IMR-90 (cell line): ENCODE results near the gene COLEC11. TPM values are rescaled to one million over a fixed set of nuclear protein-coding genes. Genes with fewer than 3 reads are reported as not detected.
A peak's percentile ranks its signal among the peaks of the same experiment; 100 is the strongest.

ENCODE experiments used
- ATAC-seq: fragments of 200-7000 bp; cut with Tn5 transposase; 2 replicates; pipeline ENCODE4 v1.9.1; 2020; ENCODE audit warnings: low read depth, mild to moderate bottlenecking, moderate library complexity
- BruUV-seq: library from RNA; stranded (reverse); fragments of 400-500 nt; replicated peaks from 2 replicates; lab custom pipeline; 2021; lab: Mats Ljungman, UMichigan
- CTCF ChIA-PET: fragments of 300-600 bp; formaldehyde crosslinking; extraction: SDS; loops from one replicate; lab custom pipeline; 2021; ENCODE audit warnings: antibody characterized with exemption; lab: Yijun Ruan, JAX
- POLR2A ChIA-PET: fragments of 300-600 bp; sonication (Branson Sonifier 250); formaldehyde crosslinking; loops from one replicate; lab custom pipeline; 2022; ENCODE audit warnings: antibody characterized with exemption; ENCODE audit not compliant: unreplicated experiment; lab: Charles Lee
- DNase-seq: peaks from one replicate; pipeline ENCODE4 v3.0.0; 2013
- H2AFZ ChIP-seq: replicated peaks from 2 replicates; pipeline ENCODE3; 2013; ENCODE audit warnings: low read length, mild to moderate bottlenecking; ENCODE audit not compliant: poor library complexity
- H2AK5ac ChIP-seq: 2 replicates; pipeline ENCODE4 v1.6.1; 2013; ENCODE audit warnings: low read depth, low read length, inconsistent platforms
- H2AK9ac ChIP-seq: replicated peaks from 2 replicates; pipeline ENCODE3; 2013; ENCODE audit warnings: mild to moderate bottlenecking, low read depth, low read length, moderate library complexity; ENCODE audit not compliant: poor library complexity
- H2BK120ac ChIP-seq: 2 replicates; pipeline ENCODE4 v1.6.1; 2013; ENCODE audit warnings: low read depth, low read length, inconsistent platforms
- H2BK15ac ChIP-seq: 3 replicates; pipeline ENCODE4 v1.6.1; 2013; ENCODE audit warnings: low read depth, low read length, inconsistent platforms
- H2BK20ac ChIP-seq: 2 replicates; pipeline ENCODE4 v1.6.1; 2013; ENCODE audit warnings: low read depth, mild to moderate bottlenecking, inconsistent platforms, low read length, moderate library complexity
- H2BK5ac ChIP-seq: 2 replicates; pipeline ENCODE4 v1.6.1; 2013; ENCODE audit warnings: mild to moderate bottlenecking, low read depth, low read length, inconsistent platforms; ENCODE audit not compliant: poor library complexity, severe bottlenecking
- H3K14ac ChIP-seq: replicated peaks from 2 replicates; pipeline ENCODE4 v1.6.1; 2013; ENCODE audit warnings: low read depth, low read length, inconsistent platforms
- H3K18ac ChIP-seq: 2 replicates; pipeline ENCODE4 v1.6.1; 2013; ENCODE audit warnings: low read depth, low read length, control low read depth
- H3K23ac ChIP-seq: 2 replicates; pipeline ENCODE4 v1.6.1; 2013; ENCODE audit warnings: low read depth, low read length, inconsistent platforms
- H3K27ac ChIP-seq: 2 replicates; pipeline ENCODE4 v1.5.1; 2013; ENCODE audit warnings: mild to moderate bottlenecking, control low read depth, low read length; ENCODE audit not compliant: insufficient read depth
- H3K27me3 ChIP-seq: 2 replicates; pipeline ENCODE4 v1.6.1; 2013; ENCODE audit warnings: low read length; ENCODE audit not compliant: control insufficient read depth, insufficient read depth
- H3K36me3 ChIP-seq: 2 replicates; pipeline ENCODE4 v1.6.1; 2013; ENCODE audit warnings: low read length, mixed read lengths; ENCODE audit not compliant: control insufficient read depth, insufficient read depth
- H3K4ac ChIP-seq: 2 replicates; pipeline ENCODE4 v1.6.1; 2013; ENCODE audit warnings: low read depth, low read length, inconsistent platforms
- H3K4me1 ChIP-seq: 2 replicates; pipeline ENCODE4 v1.6.1; 2013; ENCODE audit warnings: low read length, mixed read lengths; ENCODE audit not compliant: control insufficient read depth, insufficient read depth
- H3K4me2 ChIP-seq: 2 replicates; pipeline ENCODE4 v1.6.1; 2013; ENCODE audit warnings: low read depth, mild to moderate bottlenecking, control low read depth, low read length, moderate library complexity
- H3K4me3 ChIP-seq: 2 replicates; pipeline ENCODE4 v1.5.1; 2013; ENCODE audit warnings: low read depth, mild to moderate bottlenecking, control low read depth, low read length, moderate library complexity; ENCODE audit not compliant: insufficient read depth
- H3K56ac ChIP-seq: 2 replicates; pipeline ENCODE4 v1.6.1; 2013; ENCODE audit warnings: low read length, inconsistent platforms; ENCODE audit not compliant: insufficient read depth; ENCODE audit errors: extremely low read depth
- H3K79me1 ChIP-seq, 2 experiments: 2 replicates each; pipeline ENCODE4 v1.6.1; 2013; ENCODE audit warnings: low read length in 2 of 2, inconsistent platforms in 1 of 2, low read depth in 1 of 2
- H3K9ac ChIP-seq: 2 replicates; pipeline ENCODE4 v1.6.1; 2013; ENCODE audit warnings: low read depth, low read length, control low read depth
- H3K9me1 ChIP-seq: 2 replicates; pipeline ENCODE4 v1.6.1; 2013; ENCODE audit warnings: low read length, inconsistent platforms; ENCODE audit not compliant: insufficient read depth
- H3K9me3 ChIP-seq: 2 replicates; pipeline ENCODE4 v1.6.1; 2013; ENCODE audit warnings: low read length; ENCODE audit not compliant: control insufficient read depth, insufficient read depth
- H4K20me1 ChIP-seq: 2 replicates; pipeline ENCODE4 v1.6.1; 2013; ENCODE audit warnings: low read length, inconsistent platforms; ENCODE audit not compliant: insufficient read depth
- H4K5ac ChIP-seq: 2 replicates; pipeline ENCODE4 v1.6.1; 2013; ENCODE audit warnings: mild to moderate bottlenecking, low read depth, low read length, control low read depth
- H4K8ac ChIP-seq, 2 experiments: 2 replicates each; pipeline ENCODE4 v1.6.1; 2013; ENCODE audit warnings: low read depth in 2 of 2, low read length in 2 of 2, control low read depth in 1 of 2, inconsistent platforms in 1 of 2
- H4K91ac ChIP-seq: 2 replicates; pipeline ENCODE4 v1.6.1; 2013; ENCODE audit warnings: low read depth, low read length, inconsistent platforms; ENCODE audit not compliant: insufficient read depth
- CEBPB ChIP-seq: IDR thresholded peaks from 2 replicates; pipeline ENCODE4 v1.6.1; 2012; ENCODE audit warnings: low read depth, low read length, improper control_type of control experiment
- CHD1 ChIP-seq: IDR thresholded peaks from 2 replicates; pipeline ENCODE4 v1.6.1; 2012; ENCODE audit warnings: low read depth, low read length, improper control_type of control experiment
- FOS ChIP-seq: fragments of 150-350 bp; IDR thresholded peaks from 2 replicates; pipeline ENCODE4 v1.6.1; 2016; ENCODE audit warnings: low read depth, low read length
- MAFK ChIP-seq: IDR thresholded peaks from 2 replicates; pipeline ENCODE4 v1.6.1; 2012; ENCODE audit warnings: low read depth, low read length, improper control_type of control experiment
- MAZ ChIP-seq: IDR thresholded peaks from 2 replicates; pipeline ENCODE4 v1.6.1; 2012; ENCODE audit warnings: low read depth, mild to moderate bottlenecking, low read length, improper control_type of control experiment, moderate library complexity, borderline replicate concordance
- MXI1 ChIP-seq: IDR thresholded peaks from 2 replicates; pipeline ENCODE4 v1.6.1; 2012; ENCODE audit warnings: low read depth, mild to moderate bottlenecking, low read length, moderate library complexity, borderline replicate concordance
- NFE2L2 ChIP-seq: fragments of 150-350 bp; IDR thresholded peaks from 2 replicates; pipeline ENCODE4 v1.6.1; 2016; ENCODE audit warnings: low read depth, mild to moderate bottlenecking, low read length
- POLR2A ChIP-seq: IDR thresholded peaks from 2 replicates; pipeline ENCODE4 v1.6.1; 2012; ENCODE audit warnings: mild to moderate bottlenecking, low read depth, low read length
- RFX5 ChIP-seq: IDR thresholded peaks from 2 replicates; pipeline ENCODE4 v1.8.0; 2012; ENCODE audit warnings: low read depth, mild to moderate bottlenecking, low read length, moderate library complexity
- SMC3 ChIP-seq: fragments of 150-350 bp; IDR thresholded peaks from 2 replicates; pipeline ENCODE4 v1.6.1; 2016; ENCODE audit warnings: low read depth, mild to moderate bottlenecking, antibody characterized with exemption, low read length, moderate library complexity
- WGBS, 2 experiments: methylation state at CpG; one replicate each; pipeline versions ENCODE4 v1.1.5 to v1.1.7; 2013; ENCODE audit warnings: missing lambda C conversion rate in 2 of 2; ENCODE audit not compliant: insufficient read length in 1 of 2; ENCODE audit errors: extremely low coverage in 2 of 2; 5-methylcytosine and 5-hydroxymethylcytosine counted together
- dilution Hi-C: fragments of 300-500 bp; cut with HindIII; formaldehyde crosslinking; loops from one replicate; pipeline ENCODE4 v1.14.3; 2018; ENCODE audit warnings: low sequenced_read_pairs; ENCODE audit not compliant: unreplicated experiment
- in situ Hi-C: fragments of 300-500 bp; cut with MboI; formaldehyde crosslinking; loops from 3 replicates; pipeline ENCODE4 v1.14.3; 2019; ENCODE audit warnings: low sequenced_read_pairs, inconsistent platforms, mixed read lengths
- intact Hi-C: fragments of 100-400 bp; cut with micrococcal nuclease; formaldehyde crosslinking; loops from 2 replicates; pipeline ENCODE4 v1.10.0; 2022
- polyA plus RNA-seq, 3 experiments: library from polyadenylated mRNA; depleted of rRNA; stranded (reverse); fragments of >200 nt; gene quantifications; 2 replicates each; pipeline ENCODE4 v1.2.3, GENCODE V29; 2012; ENCODE audit warnings: low replicate concordance in 1 of 3
- total RNA-seq: library from RNA; depleted of rRNA; stranded (reverse); fragments of >200 nt; gene quantifications from 2 replicates; pipeline ENCODE4 v1.2.3, GENCODE V29; 2012
- TF ChIP-seq, protein P1 (sequence below): conservative IDR thresholded peaks from 2 replicates; pipeline ENCODE4 v1.5.1; 2012; ENCODE audit warnings: mild to moderate bottlenecking, low read depth, low read length, improper control_type of control experiment
- TF ChIP-seq, protein P2 (sequence below): fragments of 150-350 bp; IDR thresholded peaks from 2 replicates; pipeline ENCODE4 v1.6.1; 2017; ENCODE audit warnings: mild to moderate bottlenecking, antibody characterized with exemption, low read length, low read depth

The COLEC11 gene
- total and polyA plus RNA-seq, 2 of the 4 experiments (the other 2 are of a cell fraction), result under 0.01 to 0.24 TPM

- intact Hi-C loops, result no loop called here
- Histone ChIP-seq H2BK120ac (no peak overlapping the region), H3K4me2 (no peak overlapping the region), H2BK20ac (no peak overlapping the region), H3K18ac (no peak overlapping the region), H4K20me1 (no peaks in the 10 kb centered on the region), H3K9ac (no peak overlapping the region), H4K91ac (no peak overlapping the region), H3K4me3 (no peak overlapping the region), H2BK5ac (no peak overlapping the region), H2AK5ac (no peak overlapping the region), H3K36me3 (no peaks in the 10 kb centered on the region), H2AK9ac (no peak overlapping the region), H2AFZ (peak overlapping the region; percentile 58), H3K56ac (no peak overlapping the region), H4K8ac (no peak overlapping the region), H3K27me3 (peaks cover 5% of the 10 kb centered on the region; the same call in 1 of the 2 replicates), H3K9me3 (peaks cover 3% of the 10 kb centered on the region; the same call in 1 of the 2 replicates), H3K79me1 (no peaks in the 10 kb centered on the region), H3K9me1 (no peaks in the 10 kb centered on the region), H3K4ac (no peak overlapping the region), H4K5ac (no peak overlapping the region), H3K27ac (no peak overlapping the region), H3K14ac (no peak overlapping the region), H3K23ac (no peak overlapping the region), H3K4me1 (no peaks in the 10 kb centered on the region), H2BK15ac (no peak overlapping the region)
- ATAC-seq, result no peak
- no peak for DNase-seq
- POLR2A ChIA-PET, result no interaction called here
- no TSS peak for BruUV-seq
- CTCF ChIA-PET, result no interaction called here
- dilution Hi-C loops, result no loop called here
- TF ChIP-seq SMC3, result no peak
- no peak for TF ChIP-seq MAFK
- no peak for TF ChIP-seq CEBPB
- TF ChIP-seq, protein P1, sequence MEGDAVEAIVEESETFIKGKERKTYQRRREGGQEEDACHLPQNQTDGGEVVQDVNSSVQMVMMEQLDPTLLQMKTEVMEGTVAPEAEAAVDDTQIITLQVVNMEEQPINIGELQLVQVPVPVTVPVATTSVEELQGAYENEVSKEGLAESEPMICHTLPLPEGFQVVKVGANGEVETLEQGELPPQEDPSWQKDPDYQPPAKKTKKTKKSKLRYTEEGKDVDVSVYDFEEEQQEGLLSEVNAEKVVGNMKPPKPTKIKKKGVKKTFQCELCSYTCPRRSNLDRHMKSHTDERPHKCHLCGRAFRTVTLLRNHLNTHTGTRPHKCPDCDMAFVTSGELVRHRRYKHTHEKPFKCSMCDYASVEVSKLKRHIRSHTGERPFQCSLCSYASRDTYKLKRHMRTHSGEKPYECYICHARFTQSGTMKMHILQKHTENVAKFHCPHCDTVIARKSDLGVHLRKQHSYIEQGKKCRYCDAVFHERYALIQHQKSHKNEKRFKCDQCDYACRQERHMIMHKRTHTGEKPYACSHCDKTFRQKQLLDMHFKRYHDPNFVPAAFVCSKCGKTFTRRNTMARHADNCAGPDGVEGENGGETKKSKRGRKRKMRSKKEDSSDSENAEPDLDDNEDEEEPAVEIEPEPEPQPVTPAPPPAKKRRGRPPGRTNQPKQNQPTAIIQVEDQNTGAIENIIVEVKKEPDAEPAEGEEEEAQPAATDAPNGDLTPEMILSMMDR, result no peak
- TF ChIP-seq, protein P2, sequence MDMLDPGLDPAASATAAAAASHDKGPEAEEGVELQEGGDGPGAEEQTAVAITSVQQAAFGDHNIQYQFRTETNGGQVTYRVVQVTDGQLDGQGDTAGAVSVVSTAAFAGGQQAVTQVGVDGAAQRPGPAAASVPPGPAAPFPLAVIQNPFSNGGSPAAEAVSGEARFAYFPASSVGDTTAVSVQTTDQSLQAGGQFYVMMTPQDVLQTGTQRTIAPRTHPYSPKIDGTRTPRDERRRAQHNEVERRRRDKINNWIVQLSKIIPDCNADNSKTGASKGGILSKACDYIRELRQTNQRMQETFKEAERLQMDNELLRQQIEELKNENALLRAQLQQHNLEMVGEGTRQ, result no peak
- no peak for TF ChIP-seq FOS
- no peak for TF ChIP-seq MXI1
- TF ChIP-seq RFX5, result no peak
- no peak for TF ChIP-seq POLR2A
- no peak for TF ChIP-seq NFE2L2
- TF ChIP-seq CHD1, result no peak
- TF ChIP-seq MAZ, result no peak
- in situ Hi-C loops, result no loop called here
- no CpG with 5 or more reads among the region's 9 CpGs for WGBS, 2 experiments
Measured at GRCh38 chr2:3610415-3610814, 15.5 kb downstream of the COLEC11 start.
